SH-SY5Y (cell line): Measurements from ENCODE around the gene OBP2B.

Source experiments
- GATA2 ChIP-seq: IDR thresholded peaks from 2 replicates; pipeline ENCODE4 v1.6.1; 2011; ENCODE audit warnings: mild to moderate bottlenecking, low read depth, low read length
- GATA3 ChIP-seq: IDR thresholded peaks from 2 replicates; pipeline ENCODE4 v1.6.1; 2011; ENCODE audit warnings: low read depth, mild to moderate bottlenecking, low read length, moderate library complexity

OBP2B gene

DNA sequence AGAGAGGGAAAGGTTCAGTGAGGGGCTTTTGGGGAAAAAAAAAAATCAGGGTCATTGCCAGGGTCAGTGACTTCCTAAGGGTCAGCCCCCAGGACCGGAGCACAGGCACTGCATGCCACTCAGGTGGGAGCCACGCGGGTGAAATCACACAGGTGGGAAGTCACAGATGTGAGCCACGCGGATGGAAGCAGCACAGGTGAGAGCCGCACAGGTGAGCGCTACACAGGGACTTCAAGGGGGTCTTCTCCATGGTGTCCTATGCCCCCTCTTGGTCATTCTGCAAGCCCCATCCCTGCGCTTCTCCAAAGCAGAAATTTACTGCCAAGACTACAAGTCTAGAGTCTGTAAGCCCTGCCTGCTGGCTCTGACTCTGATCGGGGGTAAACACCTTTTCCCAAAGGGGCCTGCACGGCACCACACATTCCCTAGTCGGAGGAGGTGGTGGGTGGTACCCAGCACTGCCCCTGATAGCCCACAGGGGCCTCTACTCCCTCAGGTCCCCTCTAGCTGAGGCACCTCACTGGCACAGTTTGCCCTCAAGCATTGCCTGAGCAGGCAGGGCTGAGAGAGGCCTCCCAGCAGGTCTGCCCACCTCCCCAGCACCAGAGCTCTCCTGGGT lies 18.3 kb upstream of the OBP2B start:
- TF ChIP-seq GATA3 (no peak), GATA2 (no peak)

DNA sequence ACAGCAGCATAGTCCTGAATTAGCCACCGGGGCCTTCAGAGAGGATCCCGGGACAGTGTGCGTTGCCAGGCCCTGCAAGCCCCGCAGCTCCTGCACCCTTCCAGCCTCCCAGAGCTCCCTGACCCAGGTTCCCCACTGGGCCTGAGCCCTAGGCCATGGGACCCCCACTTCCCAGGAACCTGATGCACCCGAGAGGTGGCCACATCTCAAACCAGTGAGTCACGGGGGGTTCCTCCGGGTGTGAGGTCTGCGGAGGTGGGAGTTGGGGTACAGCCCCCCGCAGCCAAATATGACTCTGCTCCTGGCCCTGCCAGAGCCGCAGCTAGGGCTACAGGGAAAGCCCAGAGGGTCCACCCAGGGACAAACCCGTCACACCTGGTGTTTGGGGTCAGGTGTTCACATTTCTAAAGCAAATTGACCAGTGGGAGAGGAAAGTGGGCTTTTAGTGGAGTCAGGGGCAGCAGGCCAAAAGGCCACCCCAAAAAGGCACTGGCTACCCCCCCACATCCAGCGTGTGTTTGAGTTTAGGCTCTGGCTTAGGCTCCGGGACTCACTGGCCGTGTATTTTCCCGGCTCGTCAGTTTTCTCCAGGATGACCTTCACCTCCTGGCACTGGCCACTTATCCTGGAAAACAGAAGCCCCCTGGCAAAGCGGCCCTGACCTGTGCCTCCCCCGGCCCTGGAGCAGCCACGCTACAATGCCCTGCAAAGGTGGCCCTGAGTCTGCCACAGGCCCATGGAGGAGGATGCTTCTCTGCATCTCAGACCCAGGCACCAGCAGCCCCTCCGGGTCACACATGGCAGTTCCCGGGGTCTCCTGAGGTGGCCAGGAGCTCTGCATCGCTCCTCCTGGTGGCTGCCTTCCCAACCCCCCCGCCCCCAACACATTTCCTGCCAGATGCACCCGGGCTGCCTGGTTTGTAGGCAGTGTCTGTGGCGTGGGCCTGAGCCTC lies 17.4 kb upstream of the OBP2B start:
- TF ChIP-seq GATA3 (no peak), GATA2 (no peak)

DNA sequence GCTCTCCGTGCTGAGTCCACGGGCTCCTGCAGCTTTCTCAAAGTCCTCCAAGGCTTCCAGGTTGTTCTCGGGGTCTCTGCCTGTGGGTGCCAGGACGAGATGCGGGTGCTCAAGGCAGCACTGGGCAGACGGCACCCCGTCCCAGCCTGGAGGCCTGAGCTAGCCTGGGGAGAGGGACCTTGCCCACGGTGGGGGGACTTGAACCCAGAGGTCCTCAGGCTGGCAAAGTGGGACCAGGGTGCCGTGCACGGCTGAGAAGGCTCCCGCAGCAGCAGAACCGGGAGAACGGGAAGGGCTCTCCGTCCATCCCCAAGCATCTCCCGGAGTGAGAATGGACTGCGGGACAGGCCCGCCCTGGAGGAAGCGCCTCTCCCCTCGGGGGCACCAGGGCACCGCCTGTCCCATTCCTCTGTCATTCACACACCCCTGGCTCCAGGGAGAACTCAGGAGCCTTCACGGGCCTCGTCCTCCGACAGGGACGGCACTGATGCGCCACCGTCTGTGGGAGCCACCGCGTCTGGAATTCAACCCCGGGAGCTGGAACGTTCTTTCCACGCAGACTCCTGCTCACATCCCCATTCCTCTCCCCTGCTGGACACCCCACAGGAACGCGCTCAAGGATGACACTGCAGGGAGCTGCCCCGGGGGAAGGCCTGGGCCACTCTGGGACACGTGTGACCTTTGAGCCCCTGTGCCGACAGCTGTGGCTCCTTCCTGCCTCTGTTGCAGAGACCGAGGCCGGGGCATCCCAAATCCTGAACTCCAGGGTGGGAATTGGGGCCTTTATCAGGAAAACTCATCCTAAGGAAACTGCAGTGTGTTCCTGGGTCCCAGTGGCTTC lies 16.3 kb upstream of the OBP2B start:
- TF ChIP-seq GATA3 (no peak), GATA2 (no peak)

GRCh38 chr9:133224762-133225161 lies 15.7 kb upstream of the OBP2B start:
- TF ChIP-seq GATA3 (no peak), GATA2 (no peak)

DNA sequence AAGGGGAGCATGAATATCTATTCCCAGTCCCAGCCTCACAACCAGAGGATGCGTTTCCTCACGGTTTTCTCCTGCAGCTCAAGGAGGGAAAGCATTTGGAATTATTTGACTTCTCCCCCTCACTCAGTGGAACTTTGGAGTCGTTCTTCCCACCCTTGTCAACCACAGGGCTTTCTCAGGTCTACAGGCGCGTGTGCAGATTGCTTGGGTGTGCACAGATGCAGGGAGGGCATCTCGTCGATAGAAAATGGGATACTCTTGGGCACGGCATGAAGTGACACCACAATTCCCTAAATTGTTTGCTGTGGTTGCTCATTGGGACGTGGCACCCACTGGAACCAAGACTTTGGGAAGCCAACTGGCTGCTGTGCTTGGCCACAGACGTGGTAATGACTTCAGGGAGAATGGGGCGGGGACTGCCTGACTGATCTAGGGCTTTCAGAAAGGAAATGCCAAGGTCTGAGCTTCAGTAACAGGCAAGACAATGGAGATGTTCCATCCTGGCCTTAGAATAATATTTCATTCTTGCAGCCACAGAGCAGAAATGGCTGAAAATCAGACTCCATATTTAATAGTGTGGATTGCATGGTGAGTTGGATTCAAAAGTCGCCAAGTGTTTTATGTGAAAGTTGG lies 12.2 kb upstream of the OBP2B start:
- TF ChIP-seq GATA3 = no peak
- no peak for TF ChIP-seq GATA2

DNA sequence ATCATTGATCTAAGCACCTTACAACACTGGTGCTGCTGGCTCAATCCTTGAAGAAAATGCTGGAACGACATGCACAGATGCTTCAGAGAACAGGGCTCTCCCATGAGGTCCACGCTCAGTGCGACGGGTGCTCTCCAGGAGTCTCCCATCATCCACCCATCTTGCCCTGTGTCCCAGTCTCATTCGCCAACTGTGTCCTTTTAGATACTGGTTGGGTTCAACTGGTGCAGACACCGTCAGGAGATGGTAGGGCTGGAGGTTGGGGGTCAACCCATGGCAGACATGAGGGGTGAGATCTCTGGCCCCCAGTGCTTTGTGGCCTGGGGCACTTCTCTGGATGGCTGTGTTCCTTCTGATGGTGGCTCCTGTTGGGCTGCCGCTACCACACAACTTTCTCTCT lies 1.6 kb upstream of the OBP2B start:
- TF ChIP-seq GATA2 (no peak), GATA3 (no peak)

GRCh38 chr9:133210202-133210532 lies 1.1 kb upstream of the OBP2B start:
- TF ChIP-seq GATA2 (no peak), GATA3 (no peak)

DNA sequence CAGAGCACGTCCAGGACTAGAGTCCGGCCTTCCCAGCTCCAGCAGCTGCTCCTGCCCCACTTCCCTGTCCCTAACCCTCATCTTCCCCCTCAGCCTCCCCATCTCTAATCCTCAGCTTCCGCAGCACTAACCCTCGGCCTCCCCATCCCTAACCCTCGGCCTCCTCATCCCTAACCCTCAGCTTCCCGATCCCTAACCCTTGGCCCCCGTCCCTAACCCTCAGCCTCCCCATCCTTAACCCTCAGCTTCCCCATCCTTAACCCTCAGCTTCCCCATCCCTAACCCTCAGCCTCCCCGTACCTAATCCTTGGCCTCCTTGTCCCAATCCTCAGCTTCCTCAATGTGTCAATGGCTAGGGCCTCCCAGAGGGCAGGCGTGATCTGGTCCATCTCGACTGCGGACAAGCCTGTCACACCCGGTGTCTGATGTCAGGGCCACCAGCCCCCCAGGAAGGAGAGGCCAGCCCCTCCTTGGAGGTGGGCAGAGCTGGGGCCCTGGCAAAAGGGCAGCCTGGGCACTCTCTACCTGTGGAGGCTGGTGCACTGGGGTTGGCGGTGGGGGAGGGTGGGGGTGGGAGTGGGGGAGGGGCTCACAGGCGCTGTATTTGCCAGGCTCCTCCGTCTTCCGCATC lies 1.4 kb downstream of the OBP2B start:
- no peak for TF ChIP-seq GATA3
- TF ChIP-seq GATA2 = no peak

GRCh38 chr9:133207021-133207531 lies 2.0 kb downstream of the OBP2B start:
- TF ChIP-seq GATA2 (no peak), GATA3 (no peak)

GRCh38 chr9:133205996-133206931 lies 2.8 kb downstream of the OBP2B start:
- TF ChIP-seq GATA3 (no peak), GATA2 (no peak)

DNA sequence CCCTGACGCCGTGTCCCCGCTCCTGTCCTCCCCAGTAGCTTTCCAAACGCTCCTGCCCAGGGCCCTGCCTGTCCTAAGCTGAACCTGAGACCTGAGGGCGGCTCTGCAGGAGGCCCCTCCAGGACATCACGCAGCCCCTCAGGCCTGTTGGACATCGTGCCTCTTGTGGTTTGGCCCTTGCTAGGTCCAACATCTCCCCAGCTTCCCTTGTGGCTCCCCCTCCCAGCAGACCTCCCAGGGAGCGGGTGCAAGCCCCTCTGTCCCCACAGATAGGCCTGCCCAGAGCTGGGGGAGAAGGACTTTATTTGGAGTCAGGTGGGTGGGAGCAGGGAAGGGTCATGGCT lies 4.1 kb downstream of the OBP2B start:
- TF ChIP-seq GATA2 = no peak
- TF ChIP-seq GATA3 = no peak

DNA sequence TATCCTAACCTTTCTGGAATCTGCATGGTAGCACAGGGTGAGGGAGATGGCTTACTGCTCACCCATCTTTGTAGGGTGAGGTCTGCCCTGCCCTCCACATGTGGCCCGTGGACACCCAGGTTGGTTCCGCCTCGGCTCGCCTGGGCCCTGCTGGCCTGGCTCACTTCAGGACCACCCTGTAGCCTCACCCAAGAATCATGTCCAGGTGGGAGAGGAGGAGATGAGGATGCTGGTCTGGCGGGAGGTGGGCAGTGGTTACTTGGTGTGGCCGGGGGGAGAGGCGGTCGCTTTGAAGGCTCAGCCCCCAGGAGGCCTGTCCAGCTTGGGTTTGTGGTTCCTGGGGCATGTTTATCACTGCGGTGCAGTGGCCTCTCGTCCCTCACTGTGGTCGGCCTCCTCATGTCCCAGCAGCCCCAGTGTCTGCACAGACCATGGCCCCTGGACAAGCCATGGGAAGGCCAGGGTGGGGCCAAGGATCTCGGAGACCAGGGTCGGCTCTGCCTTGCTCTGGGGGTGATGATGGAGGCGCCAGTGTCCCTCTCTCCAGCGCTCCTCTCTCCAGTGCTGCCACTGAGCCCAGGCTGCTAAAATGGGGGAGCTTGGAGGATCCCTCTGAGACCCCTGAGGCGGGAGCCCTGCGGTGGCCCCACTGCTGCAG lies 4.6 kb downstream of the OBP2B start:
- TF ChIP-seq GATA2 = no peak
- TF ChIP-seq GATA3 = no peak
